AG04449 (cell line): Measurements from ENCODE around the gene GPR137.

Experiments
- CTCF ChIA-PET: fragments of 350-600 bp; formaldehyde crosslinking; extraction: SDS; loops from one replicate; lab custom pipeline; 2021; ENCODE audit warnings: antibody characterized with exemption; lab: Yijun Ruan, JAX
- POLR2A ChIA-PET: fragments of 400-600, 350-600 bp; formaldehyde crosslinking; extraction: SDS; loops from one replicate; lab custom pipeline; 2020; ENCODE audit warnings: antibody characterized with exemption, inconsistent platforms; lab: Yijun Ruan, JAX
- DNase-seq: peaks from one replicate; pipeline ENCODE4 v3.0.0-alpha.2; 2010; ENCODE audit warnings: low read depth, low spot score
- H3K4me3 ChIP-seq: 2 replicates; pipeline ENCODE4 v1.5.1; 2011; ENCODE audit warnings: low read depth, mild to moderate bottlenecking, control low read depth, low read length
- TF ChIP-seq, protein P1 (sequence below): IDR thresholded peaks from one replicate; pipeline ENCODE4 v1.5.1; 2011; ENCODE audit warnings: mild to moderate bottlenecking, moderate library complexity, low read length, control low read depth, inconsistent platforms; ENCODE audit not compliant: insufficient read depth; ENCODE audit errors: missing control alignments

The GPR137 gene

DNA sequence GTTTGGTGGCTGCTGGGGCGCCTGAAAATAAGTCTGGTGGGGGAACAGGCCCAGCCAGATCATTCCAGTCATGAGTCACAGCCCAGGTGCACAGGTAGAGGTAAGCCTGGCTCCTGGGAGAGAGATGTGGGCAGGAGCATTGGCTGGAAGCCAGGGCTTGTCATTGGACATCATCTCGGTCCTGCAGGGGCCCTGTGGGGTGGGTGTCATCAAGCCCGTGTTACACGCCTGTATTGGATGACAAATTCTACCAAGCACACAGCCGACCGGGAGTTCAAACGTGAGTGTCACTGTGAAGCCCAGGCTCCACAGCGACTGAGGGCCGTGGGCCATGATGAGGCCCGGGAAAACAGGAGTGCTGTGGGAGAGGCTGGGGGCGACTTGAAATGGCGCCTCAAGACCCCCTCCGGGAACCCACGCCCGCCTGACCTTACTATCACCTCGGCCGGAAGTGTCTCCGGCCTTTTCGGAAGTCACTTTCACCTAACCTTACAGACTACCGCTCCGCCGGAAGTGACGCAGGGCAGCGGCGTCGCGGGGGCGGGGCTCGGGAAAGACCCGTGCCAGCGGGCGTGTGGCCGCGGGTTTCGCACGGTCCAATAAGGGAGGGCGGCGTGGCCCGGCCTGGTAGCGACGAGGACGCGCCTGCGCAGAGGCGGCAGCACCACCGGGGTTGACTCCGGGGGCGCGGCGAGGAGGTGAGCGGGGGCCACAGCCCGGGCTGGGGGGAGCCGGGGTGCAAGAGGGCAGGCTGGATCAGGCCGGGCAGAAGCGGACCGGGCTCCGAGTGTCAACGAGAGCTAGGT is 45.0 kb upstream of the GPR137 start, which contains the start of gene FKBP2:
TSS of gene FKBP2 (plus strand) at position 661 of the 806 bp plus-strand sequence. CDS start 1,293 bp downstream, outside the sequence.
- CTCF ChIA-PET = interaction anchor here (0.8 to 2.1 kb wide), 6 partner anchors 8 to 64 kb away, joined by 3 to 7 read pairs (median 3); partner anchors contain the start of gene PLCB3
- TF ChIP-seq, protein P1, sequence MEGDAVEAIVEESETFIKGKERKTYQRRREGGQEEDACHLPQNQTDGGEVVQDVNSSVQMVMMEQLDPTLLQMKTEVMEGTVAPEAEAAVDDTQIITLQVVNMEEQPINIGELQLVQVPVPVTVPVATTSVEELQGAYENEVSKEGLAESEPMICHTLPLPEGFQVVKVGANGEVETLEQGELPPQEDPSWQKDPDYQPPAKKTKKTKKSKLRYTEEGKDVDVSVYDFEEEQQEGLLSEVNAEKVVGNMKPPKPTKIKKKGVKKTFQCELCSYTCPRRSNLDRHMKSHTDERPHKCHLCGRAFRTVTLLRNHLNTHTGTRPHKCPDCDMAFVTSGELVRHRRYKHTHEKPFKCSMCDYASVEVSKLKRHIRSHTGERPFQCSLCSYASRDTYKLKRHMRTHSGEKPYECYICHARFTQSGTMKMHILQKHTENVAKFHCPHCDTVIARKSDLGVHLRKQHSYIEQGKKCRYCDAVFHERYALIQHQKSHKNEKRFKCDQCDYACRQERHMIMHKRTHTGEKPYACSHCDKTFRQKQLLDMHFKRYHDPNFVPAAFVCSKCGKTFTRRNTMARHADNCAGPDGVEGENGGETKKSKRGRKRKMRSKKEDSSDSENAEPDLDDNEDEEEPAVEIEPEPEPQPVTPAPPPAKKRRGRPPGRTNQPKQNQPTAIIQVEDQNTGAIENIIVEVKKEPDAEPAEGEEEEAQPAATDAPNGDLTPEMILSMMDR = no peak
- H3K4me3 ChIP-seq = peak within 1 kb of the TSS; percentile 88
- peak; percentile 64 for DNase-seq
- POLR2A ChIA-PET = interaction anchor here (0.6 to 1.6 kb wide), 10 partner anchors 9 to 77 kb away, joined by 3 to 20 read pairs (median 4); partner anchors contain the start of genes NUDT22, PRDX5, TRMT112 and TRPT1

DNA sequence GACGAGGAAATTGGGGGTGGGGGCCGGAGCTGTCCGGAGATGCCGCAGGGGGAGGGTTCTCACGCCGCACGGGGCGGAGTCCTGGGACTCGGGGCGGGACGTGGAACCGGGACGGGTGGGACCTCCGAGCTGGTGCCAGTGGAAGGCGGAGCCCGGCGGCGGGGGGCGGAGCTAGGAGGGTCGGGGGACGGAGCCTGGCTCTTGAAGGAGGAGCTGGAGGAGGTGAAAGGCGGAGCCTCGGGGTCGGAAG is 44.5 kb upstream of the GPR137 start:
- DNase-seq = peak; percentile 93
- POLR2A ChIA-PET = interaction anchor here (0.6 to 1.6 kb wide), 10 partner anchors 9 to 76 kb away, joined by 3 to 20 read pairs (median 4); partner anchors contain the start of genes NUDT22, PRDX5, TRMT112 and TRPT1
- CTCF ChIA-PET = interaction anchor here (0.8 to 2.1 kb wide), 6 partner anchors 8 to 63 kb away, joined by 3 to 7 read pairs (median 3); partner anchors contain the start of gene PLCB3
- H3K4me3 ChIP-seq = peak overlapping the region; percentile 88
- TF ChIP-seq, protein P1 = no peak

DNA sequence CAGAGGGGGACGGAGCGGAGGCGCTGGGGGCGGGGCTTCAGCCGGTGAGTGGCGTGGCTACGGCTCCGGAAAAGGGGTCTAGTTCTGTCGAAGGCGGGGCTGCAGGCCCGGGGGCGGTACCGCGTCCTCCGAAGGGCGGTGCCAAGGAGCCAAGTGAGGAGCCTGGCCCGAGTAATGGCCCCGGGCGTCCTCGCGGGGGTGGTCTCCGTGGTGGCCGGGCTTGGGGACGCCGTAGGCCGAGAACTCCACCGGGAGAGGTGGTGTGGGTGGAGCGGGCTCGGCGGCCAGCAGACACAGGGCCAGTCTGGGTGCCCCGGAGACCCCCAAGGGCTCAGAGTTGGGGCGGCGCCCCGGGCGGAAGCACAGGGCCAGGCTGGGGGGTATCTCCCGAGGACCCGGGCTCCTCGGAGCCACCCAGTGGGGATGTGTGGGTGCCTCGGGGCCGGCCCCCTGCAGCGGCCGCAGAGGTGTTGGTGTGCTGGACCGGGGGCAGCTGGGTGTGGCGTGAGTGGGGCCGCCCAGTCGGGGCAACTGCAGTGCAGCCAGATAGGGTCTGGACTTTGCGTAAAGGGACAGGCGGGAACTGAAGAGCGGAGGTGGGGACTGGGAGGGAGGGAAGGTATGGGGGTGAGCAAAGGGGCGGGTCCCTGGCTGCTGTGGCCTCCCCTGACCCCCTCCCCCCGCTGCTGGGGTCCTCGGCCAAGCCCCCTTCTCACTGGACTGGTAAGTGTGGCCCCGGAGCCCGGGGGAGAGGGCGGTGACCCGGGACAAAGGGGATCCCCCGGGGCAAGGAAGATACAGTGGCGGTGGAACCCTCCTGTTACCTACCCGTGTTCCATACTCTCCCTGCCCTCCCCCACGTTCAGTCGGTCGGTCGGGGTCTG is 43.9 kb upstream of the GPR137 start:
- CTCF ChIA-PET = interaction anchor here (0.8 to 10.8 kb wide), 9 partner anchors 8 to 63 kb away, joined by 3 to 139 read pairs (median 4); partner anchors contain the start of genes CATSPERZ, ESRRA, FERMT3 and PLCB3

DNA sequence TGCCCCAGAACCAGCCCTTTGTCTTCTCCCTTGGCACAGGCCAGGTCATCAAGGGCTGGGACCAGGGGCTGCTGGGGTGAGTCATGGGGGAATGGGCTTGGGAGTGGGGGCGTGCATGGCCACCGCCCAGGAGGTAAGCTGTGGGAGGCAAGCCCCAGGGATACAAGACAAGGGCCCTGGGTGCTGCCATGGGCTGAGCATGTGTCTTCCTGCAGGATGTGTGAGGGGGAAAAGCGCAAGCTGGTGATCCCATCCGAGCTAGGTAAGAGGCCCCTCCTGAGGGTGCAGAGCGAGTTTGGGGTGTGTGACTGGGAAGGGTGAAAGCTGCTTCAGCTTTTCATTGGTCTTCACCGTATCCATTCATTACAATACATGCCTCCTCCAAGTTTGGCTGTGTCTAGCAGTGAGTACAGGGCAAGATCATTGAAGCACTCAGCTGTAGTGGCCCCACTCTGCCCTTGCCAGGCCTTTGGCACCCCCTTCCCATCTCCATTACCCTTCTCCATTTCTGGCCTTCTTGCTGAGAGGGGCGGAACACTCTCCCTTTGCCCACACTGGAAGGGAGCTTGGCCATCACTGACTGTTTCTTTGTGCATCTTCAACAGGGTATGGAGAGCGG is 42.3 kb upstream of the GPR137 start:
- no peak for DNase-seq
- TF ChIP-seq, protein P1 = no peak
- H3K4me3 ChIP-seq = peak overlapping the region; percentile 25
- POLR2A ChIA-PET = interaction anchor here (0.6 to 7.1 kb wide), 4 partner anchors 17 to 112 kb away, joined by 3 to 61 read pairs (median 5); partner anchors contain the start of genes NUDT22 and TRPT1
- CTCF ChIA-PET = interaction anchor here (0.5 to 10.8 kb wide), 7 partner anchors 8 to 99 kb away, joined by 3 to 139 read pairs (median 3); partner anchors contain the start of genes CATSPERZ, ESRRA, FERMT3 and NUDT22

More for the DNA sequence above, 43.9 kb upstream of the GPR137 start:
- TF ChIP-seq, protein P1 = no peak
- POLR2A ChIA-PET = interaction anchor here (0.6 to 7.1 kb wide), 11 partner anchors 8 to 76 kb away, joined by 3 to 61 read pairs (median 4); partner anchors contain the start of genes NUDT22, PRDX5, TRMT112 and TRPT1
- no peak for DNase-seq
- H3K4me3 ChIP-seq = peak overlapping the region; percentile 88

DNA sequence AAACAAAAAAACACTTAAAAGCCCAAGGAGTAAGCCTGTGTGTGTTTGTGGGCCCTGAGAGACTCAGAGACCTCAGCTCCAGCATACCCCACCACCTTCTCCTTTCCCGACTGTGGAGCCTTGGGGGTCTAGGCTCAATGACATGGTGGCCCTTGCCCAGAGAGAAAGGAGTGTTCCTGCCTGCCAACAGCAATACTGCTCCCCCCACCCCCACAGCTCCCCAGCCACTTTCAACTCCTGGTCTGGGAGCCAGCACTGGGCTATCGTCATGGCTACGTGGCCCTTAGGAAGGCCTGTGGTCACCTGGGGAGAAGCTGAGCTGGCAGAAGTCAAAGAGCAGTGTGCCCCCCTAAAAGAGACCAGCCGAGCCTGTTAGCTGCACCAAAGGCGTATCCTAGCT is 41.5 kb upstream of the GPR137 start:
- TF ChIP-seq, protein P1 = no peak
- CTCF ChIA-PET = interaction anchor here (1.2 to 10.8 kb wide), 4 partner anchors 7 to 59 kb away, joined by 3 to 139 read pairs (median 60); partner anchors contain the start of genes CATSPERZ, ESRRA, FERMT3 and PLCB3
- POLR2A ChIA-PET = interaction anchor here (0.6 to 7.1 kb wide), 3 partner anchors 26 to 88 kb away, joined by 5 to 61 read pairs (median 5); no protein-coding TSS in a partner anchor
- DNase-seq = no peak
- H3K4me3 ChIP-seq = peak overlapping the region; percentile 3; the same call in 1 of the 2 replicates
